ENCODE measurements around the gene SCYGR5.

DNA sequence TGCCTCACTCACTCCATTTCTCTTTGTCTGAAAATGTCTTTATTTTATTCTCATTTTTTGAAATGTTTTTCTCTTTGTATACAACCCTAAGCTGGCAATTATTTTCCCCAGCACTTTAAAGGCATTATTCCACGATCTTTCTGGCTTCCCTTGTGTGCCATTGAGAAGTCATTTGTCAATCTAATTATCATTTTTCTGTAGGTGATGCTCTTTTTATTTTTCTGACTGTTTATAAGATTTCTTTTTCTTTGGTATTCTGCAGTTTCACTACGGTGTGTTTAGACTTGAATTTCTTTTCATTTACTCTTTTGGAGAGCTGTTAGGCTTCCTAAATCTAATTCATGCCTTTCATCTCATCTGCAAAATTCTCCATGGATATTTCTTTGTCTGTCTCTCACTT is 41.2 kb upstream of the SCYGR5 start:
- TF ChIP-seq POLR2AphosphoS5 (IDR thresholded peaks at IDR 0.05; ENCODE audit: low read depth, low read length) (no peak), POLR2A (IDR thresholded peaks at IDR 0.05; ENCODE audit: low read depth, low read length) (no peak)

All from GM12891 (cell line).